ENCODE measurements around the gene DHTKD1. TPM values are rescaled to one million over a fixed set of nuclear protein-coding genes. Genes with fewer than 3 reads are reported as not detected.

Gene DHTKD1
- total and polyA plus RNA-seq, 4 donors = 26.2 to 119 (median 43.0) TPM

DNA sequence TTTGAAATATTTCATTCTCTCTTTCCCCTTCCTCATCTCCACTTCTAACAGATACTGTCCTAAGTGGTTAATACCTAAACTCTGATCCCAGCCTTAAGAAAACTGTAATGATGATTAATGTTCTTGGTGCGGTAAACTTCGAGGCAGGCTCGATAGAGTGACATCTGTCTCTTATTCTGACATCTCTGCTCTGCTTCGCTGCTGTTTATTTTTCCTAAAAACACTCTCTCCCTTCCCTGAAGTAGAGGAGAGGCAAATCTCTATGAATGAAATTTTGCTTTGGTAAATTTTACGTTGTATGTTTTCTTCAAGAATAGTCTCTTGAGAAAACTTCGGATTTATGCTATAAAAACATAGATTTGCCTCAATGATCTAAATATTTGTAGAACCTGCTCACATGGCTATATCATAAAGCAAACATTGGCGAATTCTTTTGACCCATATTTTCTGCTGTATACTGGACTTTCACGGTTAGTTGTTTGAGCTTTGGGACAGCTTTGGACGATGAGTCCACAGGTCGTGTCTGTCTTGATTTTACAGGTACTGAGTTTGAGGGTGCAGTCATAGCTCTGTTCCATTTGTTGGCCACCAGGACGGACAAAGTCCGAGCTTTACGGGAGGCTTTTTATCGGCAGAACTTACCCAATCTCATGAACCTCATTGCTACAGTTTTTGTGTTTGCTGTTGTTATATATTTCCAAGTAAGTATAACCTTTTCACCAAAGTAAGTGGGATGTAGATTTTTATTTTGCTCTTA, 87.8 kb downstream of the DHTKD1 start (continued):
- TF ChIP-seq, protein P1, sequence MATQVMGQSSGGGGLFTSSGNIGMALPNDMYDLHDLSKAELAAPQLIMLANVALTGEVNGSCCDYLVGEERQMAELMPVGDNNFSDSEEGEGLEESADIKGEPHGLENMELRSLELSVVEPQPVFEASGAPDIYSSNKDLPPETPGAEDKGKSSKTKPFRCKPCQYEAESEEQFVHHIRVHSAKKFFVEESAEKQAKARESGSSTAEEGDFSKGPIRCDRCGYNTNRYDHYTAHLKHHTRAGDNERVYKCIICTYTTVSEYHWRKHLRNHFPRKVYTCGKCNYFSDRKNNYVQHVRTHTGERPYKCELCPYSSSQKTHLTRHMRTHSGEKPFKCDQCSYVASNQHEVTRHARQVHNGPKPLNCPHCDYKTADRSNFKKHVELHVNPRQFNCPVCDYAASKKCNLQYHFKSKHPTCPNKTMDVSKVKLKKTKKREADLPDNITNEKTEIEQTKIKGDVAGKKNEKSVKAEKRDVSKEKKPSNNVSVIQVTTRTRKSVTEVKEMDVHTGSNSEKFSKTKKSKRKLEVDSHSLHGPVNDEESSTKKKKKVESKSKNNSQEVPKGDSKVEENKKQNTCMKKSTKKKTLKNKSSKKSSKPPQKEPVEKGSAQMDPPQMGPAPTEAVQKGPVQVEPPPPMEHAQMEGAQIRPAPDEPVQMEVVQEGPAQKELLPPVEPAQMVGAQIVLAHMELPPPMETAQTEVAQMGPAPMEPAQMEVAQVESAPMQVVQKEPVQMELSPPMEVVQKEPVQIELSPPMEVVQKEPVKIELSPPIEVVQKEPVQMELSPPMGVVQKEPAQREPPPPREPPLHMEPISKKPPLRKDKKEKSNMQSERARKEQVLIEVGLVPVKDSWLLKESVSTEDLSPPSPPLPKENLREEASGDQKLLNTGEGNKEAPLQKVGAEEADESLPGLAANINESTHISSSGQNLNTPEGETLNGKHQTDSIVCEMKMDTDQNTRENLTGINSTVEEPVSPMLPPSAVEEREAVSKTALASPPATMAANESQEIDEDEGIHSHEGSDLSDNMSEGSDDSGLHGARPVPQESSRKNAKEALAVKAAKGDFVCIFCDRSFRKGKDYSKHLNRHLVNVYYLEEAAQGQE (IDR thresholded peaks at IDR 0.05) = peak; percentile 79

DNA sequence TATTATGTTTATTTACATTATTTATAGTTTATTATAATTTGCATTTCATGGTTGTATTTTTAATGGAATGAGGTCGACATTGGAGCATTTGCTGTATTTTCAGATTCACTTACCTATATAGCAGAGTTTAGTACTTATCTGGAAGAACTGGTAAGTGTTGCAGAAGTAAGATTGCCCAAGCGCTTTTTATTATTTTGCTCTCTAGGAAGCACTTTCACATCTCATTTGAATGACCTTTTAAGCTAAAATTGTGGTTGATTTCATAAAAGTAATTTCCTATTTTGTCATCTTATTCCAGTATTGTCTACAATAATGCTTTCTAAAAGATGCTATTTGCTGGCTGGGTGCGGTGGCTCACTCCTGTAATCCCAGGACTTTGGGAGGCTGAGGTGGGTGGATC, 89.4 kb downstream of the DHTKD1 start:
- Histone ChIP-seq H3K36me3 (ENCODE audit: control insufficient read depth in 4 of 4, insufficient read depth in 3 of 4, low read depth in 1 of 4, low read length in 3 of 4) (peaks cover 0 to 15% (median 11%) of the 10 kb centered on the region in 4 donors), H3K9me3 (ENCODE audit: control insufficient read depth in 4 of 4, low read length in 3 of 4) (no peaks in the 10 kb centered on the region), H3K27ac (ENCODE audit: low read depth in 1 of 2, low read length in 2 of 2) (no peak overlapping the region), H3K4me1 (ENCODE audit: control insufficient read depth in 4 of 4, insufficient read depth in 4 of 4, low read length in 3 of 4) (peaks cover 4 to 21% (median 16%) of the 10 kb centered on the region in 4 donors), H3K4me3 (ENCODE audit: low read depth in 1 of 3, low read length in 3 of 3) (no peak overlapping the region), H3K27me3 (ENCODE audit: control insufficient read depth in 4 of 4, insufficient read depth in 4 of 4, low read length in 3 of 4) (no peaks in the 10 kb centered on the region), H3K9ac (ENCODE audit: low read depth in 1 of 2, low read length in 2 of 2) (no peak overlapping the region)
- TF ChIP-seq, protein P1 (IDR thresholded peaks at IDR 0.05) = no peak
- TF ChIP-seq RXRA (IDR thresholded peaks at IDR 0.05) = no peak
- TF ChIP-seq TAF1 (conservative IDR thresholded peaks at IDR 0.05) = no peak
- TF ChIP-seq, protein P2, sequence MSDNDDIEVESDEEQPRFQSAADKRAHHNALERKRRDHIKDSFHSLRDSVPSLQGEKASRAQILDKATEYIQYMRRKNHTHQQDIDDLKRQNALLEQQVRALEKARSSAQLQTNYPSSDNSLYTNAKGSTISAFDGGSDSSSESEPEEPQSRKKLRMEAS (IDR thresholded peaks at IDR 0.05) = no peak
- TF ChIP-seq, protein P3, sequence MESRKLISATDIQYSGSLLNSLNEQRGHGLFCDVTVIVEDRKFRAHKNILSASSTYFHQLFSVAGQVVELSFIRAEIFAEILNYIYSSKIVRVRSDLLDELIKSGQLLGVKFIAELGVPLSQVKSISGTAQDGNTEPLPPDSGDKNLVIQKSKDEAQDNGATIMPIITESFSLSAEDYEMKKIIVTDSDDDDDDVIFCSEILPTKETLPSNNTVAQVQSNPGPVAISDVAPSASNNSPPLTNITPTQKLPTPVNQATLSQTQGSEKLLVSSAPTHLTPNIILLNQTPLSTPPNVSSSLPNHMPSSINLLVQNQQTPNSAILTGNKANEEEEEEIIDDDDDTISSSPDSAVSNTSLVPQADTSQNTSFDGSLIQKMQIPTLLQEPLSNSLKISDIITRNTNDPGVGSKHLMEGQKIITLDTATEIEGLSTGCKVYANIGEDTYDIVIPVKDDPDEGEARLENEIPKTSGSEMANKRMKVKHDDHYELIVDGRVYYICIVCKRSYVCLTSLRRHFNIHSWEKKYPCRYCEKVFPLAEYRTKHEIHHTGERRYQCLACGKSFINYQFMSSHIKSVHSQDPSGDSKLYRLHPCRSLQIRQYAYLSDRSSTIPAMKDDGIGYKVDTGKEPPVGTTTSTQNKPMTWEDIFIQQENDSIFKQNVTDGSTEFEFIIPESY (IDR thresholded peaks at IDR 0.05) = no peak
- TF ChIP-seq, protein P4, sequence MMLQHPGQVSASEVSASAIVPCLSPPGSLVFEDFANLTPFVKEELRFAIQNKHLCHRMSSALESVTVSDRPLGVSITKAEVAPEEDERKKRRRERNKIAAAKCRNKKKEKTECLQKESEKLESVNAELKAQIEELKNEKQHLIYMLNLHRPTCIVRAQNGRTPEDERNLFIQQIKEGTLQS (IDR thresholded peaks at IDR 0.05) = no peak
- no peak for TF ChIP-seq HNF4G (IDR thresholded peaks at IDR 0.05)
- TF ChIP-seq GABPA (IDR thresholded peaks at IDR 0.05 in 1 of 2, conservative IDR thresholded peaks at IDR 0.05 in 1 of 2) = no peak
- TF ChIP-seq, protein P5, sequence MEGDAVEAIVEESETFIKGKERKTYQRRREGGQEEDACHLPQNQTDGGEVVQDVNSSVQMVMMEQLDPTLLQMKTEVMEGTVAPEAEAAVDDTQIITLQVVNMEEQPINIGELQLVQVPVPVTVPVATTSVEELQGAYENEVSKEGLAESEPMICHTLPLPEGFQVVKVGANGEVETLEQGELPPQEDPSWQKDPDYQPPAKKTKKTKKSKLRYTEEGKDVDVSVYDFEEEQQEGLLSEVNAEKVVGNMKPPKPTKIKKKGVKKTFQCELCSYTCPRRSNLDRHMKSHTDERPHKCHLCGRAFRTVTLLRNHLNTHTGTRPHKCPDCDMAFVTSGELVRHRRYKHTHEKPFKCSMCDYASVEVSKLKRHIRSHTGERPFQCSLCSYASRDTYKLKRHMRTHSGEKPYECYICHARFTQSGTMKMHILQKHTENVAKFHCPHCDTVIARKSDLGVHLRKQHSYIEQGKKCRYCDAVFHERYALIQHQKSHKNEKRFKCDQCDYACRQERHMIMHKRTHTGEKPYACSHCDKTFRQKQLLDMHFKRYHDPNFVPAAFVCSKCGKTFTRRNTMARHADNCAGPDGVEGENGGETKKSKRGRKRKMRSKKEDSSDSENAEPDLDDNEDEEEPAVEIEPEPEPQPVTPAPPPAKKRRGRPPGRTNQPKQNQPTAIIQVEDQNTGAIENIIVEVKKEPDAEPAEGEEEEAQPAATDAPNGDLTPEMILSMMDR (IDR thresholded peaks at IDR 0.05; ENCODE audit: low read depth, low read length, missing input control) = no peak
- TF ChIP-seq YY1 (IDR thresholded peaks at IDR 0.05) = no peak
- TF ChIP-seq RAD21 (IDR thresholded peaks at IDR 0.05) = no peak
- TF ChIP-seq NR2F2 (IDR thresholded peaks at IDR 0.05) = no peak
- no peak for TF ChIP-seq SP1 (IDR thresholded peaks at IDR 0.05)
- TF ChIP-seq JUND (IDR thresholded peaks at IDR 0.05) = no peak
- no peak for TF ChIP-seq FOXA2 (IDR thresholded peaks at IDR 0.05)
- no peak for TF ChIP-seq FOXA1 (IDR thresholded peaks at IDR 0.05)
- TF ChIP-seq HNF4A (conservative IDR thresholded peaks at IDR 0.05) = no peak
- no peak for TF ChIP-seq EGR1 (IDR thresholded peaks at IDR 0.05; ENCODE audit: low read depth in 2 of 2)
- 92% methylated on average over 3 of the region's 3 CpGs for WGBS
- no peak for DNase-seq (ENCODE audit: low spot score)

Measured in liver (tissue), 9 donors.